ENCODE measurements around the gene ATP11C. TPM values are rescaled to one million over a fixed set of nuclear protein-coding genes. Genes with fewer than 3 reads are reported as not detected.

ATP11C gene
- total RNA-seq, 1 experiment from 2014 or later, result 38.6 TPM

DNA sequence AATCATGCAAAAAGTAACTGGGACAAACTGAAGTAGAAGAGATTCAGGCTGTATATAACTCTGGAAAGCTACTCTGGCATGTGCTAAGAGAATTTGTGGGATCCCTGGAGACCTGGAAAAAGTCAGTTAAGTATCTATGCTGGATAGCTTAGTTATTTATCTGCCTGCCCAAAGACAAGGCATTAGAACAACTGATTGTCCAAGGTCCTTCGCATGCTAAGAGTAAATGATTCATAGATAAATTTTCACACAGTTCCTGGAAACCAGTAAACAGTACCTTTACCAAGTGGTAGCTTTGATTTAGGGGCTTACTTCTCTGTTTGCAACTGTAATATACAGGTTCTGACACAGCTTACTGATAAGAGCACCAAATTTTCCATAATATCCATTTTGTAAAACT lies 104.8 kb downstream of the ATP11C start:
- Mint-ChIP-seq H3K27me3 (ENCODE audit: low read depth) (no peaks in the 10 kb centered on the region), H3K36me3 (no peaks in the 10 kb centered on the region), H3K9me3 (no peaks in the 10 kb centered on the region), H3K4me1 (peaks cover 79% of the 10 kb centered on the region), H3K27ac (peak overlapping the region; percentile 19; the same call in 1 of the 2 replicates), H3K4me3 (no peak overlapping the region)
- ChIA-PET CTCF (no interaction called here), POLR2A (no interaction called here)
- TF ChIP-seq ZNF232 (CRISPR knock-in tag; IDR thresholded peaks at IDR 0.05), result no peak
- TF ChIP-seq ZNF423 (CRISPR knock-in tag; IDR thresholded peaks at IDR 0.05), result no peak
- no peak for TF ChIP-seq TCF7 (CRISPR knock-in tag; IDR thresholded peaks at IDR 0.05; ENCODE audit: low read depth)
- TF ChIP-seq, protein P1, sequence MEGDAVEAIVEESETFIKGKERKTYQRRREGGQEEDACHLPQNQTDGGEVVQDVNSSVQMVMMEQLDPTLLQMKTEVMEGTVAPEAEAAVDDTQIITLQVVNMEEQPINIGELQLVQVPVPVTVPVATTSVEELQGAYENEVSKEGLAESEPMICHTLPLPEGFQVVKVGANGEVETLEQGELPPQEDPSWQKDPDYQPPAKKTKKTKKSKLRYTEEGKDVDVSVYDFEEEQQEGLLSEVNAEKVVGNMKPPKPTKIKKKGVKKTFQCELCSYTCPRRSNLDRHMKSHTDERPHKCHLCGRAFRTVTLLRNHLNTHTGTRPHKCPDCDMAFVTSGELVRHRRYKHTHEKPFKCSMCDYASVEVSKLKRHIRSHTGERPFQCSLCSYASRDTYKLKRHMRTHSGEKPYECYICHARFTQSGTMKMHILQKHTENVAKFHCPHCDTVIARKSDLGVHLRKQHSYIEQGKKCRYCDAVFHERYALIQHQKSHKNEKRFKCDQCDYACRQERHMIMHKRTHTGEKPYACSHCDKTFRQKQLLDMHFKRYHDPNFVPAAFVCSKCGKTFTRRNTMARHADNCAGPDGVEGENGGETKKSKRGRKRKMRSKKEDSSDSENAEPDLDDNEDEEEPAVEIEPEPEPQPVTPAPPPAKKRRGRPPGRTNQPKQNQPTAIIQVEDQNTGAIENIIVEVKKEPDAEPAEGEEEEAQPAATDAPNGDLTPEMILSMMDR (IDR thresholded peaks at IDR 0.05), result no peak
- TF ChIP-seq ZNF138 (CRISPR knock-in tag; conservative IDR thresholded peaks at IDR 0.05), result no peak
- no peak for TF ChIP-seq FOXP1 (CRISPR knock-in tag; IDR thresholded peaks at IDR 0.05; ENCODE audit: borderline replicate concordance)
- TF ChIP-seq OVOL2 (CRISPR knock-in tag; IDR thresholded peaks at IDR 0.05; ENCODE audit: borderline replicate concordance), result no peak
- TF ChIP-seq RORB (CRISPR knock-in tag; IDR thresholded peaks at IDR 0.05), result no peak
- ATAC-seq, result no peak
- DNase-seq (ENCODE audit: low spot score), result no peak

DNA sequence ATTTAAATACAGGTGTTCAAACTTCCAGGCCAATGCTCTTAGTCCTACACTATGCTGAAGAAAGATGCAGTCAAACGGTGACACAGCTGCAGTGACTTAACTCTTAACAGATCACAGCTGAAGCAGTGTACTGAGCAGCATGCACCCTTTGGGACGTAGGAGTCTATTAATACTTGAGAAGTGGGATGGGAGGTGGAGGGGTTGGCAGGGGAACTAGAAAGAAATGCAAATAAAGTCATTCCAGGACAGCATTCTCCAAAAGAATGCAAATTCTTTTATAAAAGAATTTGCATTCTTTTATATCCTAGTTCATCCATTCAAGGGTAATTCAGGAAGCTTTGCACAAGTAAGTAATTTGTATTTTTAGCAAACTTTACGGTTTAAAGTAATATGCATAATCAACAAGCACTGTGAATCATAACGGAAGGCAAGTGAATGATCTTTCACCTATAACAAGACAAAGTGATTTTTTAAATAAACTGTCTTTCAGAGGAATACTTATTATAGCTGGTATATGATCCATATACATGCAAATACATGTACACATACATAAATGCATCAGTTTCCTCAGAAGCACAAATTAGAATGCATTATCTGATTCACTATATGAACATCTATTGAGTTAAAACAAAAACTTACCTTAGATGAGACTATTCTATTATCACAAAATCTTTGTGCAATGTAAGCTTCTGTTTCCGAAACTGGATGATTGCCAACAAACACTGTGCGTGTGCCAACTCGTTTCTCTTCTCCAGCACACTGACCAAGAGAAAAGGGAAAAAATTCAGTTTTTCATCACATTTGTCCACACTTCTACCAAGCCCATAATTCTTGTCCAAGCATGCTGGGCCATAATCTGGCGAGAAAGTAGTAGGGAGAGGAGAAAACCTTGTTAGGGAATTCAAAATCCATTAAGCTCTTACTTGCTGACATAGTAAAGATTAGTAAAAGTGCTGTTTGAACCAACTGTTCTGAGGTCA lies 106.5 kb downstream of the ATP11C start:
- CTCF ChIA-PET, result interaction anchor here (1.0 kb wide), 1 partner anchor 107 kb away, joined by 5 read pairs; the partner anchor contains the start of gene ATP11C
- no peak for TF ChIP-seq FOXJ3 (CRISPR knock-in tag; IDR thresholded peaks at IDR 0.05; ENCODE audit: borderline replicate concordance)
- no peak for TF ChIP-seq ELF4 (CRISPR knock-in tag; IDR thresholded peaks at IDR 0.05; ENCODE audit: low read depth)
- no peak overlapping the region for H3K4me3 Mint-ChIP-seq
- H3K27me3 Mint-ChIP-seq (ENCODE audit: low read depth), result no peaks in the 10 kb centered on the region
- DNase-seq (ENCODE audit: low spot score) (no peak), ATAC-seq (no peak)
- H3K27ac Mint-ChIP-seq, result peak overlapping the region; percentile 19; the same call in 1 of the 2 replicates
- no peaks in the 10 kb centered on the region for H3K36me3 Mint-ChIP-seq
- no peaks in the 10 kb centered on the region for H3K9me3 Mint-ChIP-seq
- peaks cover 63% of the 10 kb centered on the region for H3K4me1 Mint-ChIP-seq
- POLR2A ChIA-PET, result no interaction called here

DNA sequence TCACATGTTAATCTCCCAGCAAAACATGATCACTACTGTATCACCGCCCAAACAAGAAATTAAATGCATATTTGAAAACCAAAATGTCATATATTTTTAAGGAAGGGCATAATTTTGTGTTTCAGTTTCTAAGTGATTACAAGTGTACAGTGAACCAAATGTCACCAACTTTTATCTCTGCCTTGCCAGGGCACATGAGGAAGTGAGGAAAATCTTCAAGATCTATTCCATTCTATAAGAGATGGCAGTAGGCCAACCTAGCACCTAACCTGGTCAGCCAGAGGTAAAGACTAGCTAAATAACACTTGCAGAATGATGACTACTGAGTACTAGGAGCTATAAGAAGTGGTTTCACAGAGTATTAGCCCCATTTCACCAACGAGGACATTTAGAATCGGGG lies 107.2 kb downstream of the ATP11C start:
- H3K27me3 Mint-ChIP-seq (ENCODE audit: low read depth), result no peaks in the 10 kb centered on the region
- no peaks in the 10 kb centered on the region for H3K9me3 Mint-ChIP-seq
- no peak overlapping the region for H3K27ac Mint-ChIP-seq
- ATAC-seq (no peak), DNase-seq (ENCODE audit: low spot score) (no peak)
- no peaks in the 10 kb centered on the region for H3K36me3 Mint-ChIP-seq
- POLR2A ChIA-PET, result no interaction called here
- H3K4me3 Mint-ChIP-seq, result no peak overlapping the region
- H3K4me1 Mint-ChIP-seq, result peaks cover 57% of the 10 kb centered on the region
- CTCF ChIA-PET, result no interaction called here
- TF ChIP-seq, protein P2, sequence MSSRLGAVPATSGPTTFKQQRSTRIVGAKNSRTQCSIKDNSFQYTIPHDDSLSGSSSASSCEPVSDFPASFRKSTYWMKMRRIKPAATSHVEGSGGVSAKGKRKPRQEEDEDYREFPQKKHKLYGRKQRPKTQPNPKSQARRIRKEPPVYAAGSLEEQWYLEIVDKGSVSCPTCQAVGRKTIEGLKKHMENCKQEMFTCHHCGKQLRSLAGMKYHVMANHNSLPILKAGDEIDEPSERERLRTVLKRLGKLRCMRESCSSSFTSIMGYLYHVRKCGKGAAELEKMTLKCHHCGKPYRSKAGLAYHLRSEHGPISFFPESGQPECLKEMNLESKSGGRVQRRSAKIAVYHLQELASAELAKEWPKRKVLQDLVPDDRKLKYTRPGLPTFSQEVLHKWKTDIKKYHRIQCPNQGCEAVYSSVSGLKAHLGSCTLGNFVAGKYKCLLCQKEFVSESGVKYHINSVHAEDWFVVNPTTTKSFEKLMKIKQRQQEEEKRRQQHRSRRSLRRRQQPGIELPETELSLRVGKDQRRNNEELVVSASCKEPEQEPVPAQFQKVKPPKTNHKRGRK (CRISPR knock-in tag; IDR thresholded peaks at IDR 0.05; ENCODE audit: borderline replicate concordance), result no peak
- TF ChIP-seq, protein P3, sequence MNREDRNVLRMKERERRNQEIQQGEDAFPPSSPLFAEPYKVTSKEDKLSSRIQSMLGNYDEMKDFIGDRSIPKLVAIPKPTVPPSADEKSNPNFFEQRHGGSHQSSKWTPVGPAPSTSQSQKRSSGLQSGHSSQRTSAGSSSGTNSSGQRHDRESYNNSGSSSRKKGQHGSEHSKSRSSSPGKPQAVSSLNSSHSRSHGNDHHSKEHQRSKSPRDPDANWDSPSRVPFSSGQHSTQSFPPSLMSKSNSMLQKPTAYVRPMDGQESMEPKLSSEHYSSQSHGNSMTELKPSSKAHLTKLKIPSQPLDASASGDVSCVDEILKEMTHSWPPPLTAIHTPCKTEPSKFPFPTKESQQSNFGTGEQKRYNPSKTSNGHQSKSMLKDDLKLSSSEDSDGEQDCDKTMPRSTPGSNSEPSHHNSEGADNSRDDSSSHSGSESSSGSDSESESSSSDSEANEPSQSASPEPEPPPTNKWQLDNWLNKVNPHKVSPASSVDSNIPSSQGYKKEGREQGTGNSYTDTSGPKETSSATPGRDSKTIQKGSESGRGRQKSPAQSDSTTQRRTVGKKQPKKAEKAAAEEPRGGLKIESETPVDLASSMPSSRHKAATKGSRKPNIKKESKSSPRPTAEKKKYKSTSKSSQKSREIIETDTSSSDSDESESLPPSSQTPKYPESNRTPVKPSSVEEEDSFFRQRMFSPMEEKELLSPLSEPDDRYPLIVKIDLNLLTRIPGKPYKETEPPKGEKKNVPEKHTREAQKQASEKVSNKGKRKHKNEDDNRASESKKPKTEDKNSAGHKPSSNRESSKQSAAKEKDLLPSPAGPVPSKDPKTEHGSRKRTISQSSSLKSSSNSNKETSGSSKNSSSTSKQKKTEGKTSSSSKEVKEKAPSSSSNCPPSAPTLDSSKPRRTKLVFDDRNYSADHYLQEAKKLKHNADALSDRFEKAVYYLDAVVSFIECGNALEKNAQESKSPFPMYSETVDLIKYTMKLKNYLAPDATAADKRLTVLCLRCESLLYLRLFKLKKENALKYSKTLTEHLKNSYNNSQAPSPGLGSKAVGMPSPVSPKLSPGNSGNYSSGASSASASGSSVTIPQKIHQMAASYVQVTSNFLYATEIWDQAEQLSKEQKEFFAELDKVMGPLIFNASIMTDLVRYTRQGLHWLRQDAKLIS (CRISPR knock-in tag; IDR thresholded peaks at IDR 0.05; ENCODE audit: borderline replicate concordance), result no peak
- TF ChIP-seq KAT7 (CRISPR knock-in tag; IDR thresholded peaks at IDR 0.05; ENCODE audit: borderline replicate concordance) (no peak), PRRX2 (CRISPR knock-in tag; IDR thresholded peaks at IDR 0.05) (no peak), EMX1 (CRISPR knock-in tag; IDR thresholded peaks at IDR 0.05) (no peak)

All from WTC11 (cell line).